ENCODE measurements around the gene ADO. TPM values are rescaled to one million over a fixed set of nuclear protein-coding genes. Genes with fewer than 3 reads are reported as not detected.

ADO gene
- 41.0 TPM in 2 replicates for total RNA-seq
- long read RNA-seq, transcript ADO-201 (1 exons, 3,627 nt), result major isoform, 9 of 9 reads
- long read RNA-seq, partial matches to known transcripts, result 0 of 9 reads
- long read RNA-seq, other reads (novel, unspliced or antisense), result 0 of 9 reads

GRCh38 chr10:62804356-62805230 is at the start of gene ADO:
ADO (plus strand) TSS chr10:62804720; CDS start chr10:62805060, 340 bp downstream.
- TF ChIP-seq, protein P1, sequence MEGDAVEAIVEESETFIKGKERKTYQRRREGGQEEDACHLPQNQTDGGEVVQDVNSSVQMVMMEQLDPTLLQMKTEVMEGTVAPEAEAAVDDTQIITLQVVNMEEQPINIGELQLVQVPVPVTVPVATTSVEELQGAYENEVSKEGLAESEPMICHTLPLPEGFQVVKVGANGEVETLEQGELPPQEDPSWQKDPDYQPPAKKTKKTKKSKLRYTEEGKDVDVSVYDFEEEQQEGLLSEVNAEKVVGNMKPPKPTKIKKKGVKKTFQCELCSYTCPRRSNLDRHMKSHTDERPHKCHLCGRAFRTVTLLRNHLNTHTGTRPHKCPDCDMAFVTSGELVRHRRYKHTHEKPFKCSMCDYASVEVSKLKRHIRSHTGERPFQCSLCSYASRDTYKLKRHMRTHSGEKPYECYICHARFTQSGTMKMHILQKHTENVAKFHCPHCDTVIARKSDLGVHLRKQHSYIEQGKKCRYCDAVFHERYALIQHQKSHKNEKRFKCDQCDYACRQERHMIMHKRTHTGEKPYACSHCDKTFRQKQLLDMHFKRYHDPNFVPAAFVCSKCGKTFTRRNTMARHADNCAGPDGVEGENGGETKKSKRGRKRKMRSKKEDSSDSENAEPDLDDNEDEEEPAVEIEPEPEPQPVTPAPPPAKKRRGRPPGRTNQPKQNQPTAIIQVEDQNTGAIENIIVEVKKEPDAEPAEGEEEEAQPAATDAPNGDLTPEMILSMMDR (conservative IDR thresholded peaks at IDR 0.05), result no peak
- H3K36me3 Mint-ChIP-seq (ENCODE audit: low read depth), result no peaks in the 10 kb centered on the region
- no peaks in the 10 kb centered on the region for H3K27me3 Mint-ChIP-seq (ENCODE audit: low read depth)
- peak within 1 kb of the TSS; percentile 100 for H3K27ac Mint-ChIP-seq (ENCODE audit: unreplicated experiment)
- H3K4me1 Mint-ChIP-seq, result peaks cover 38% of the 10 kb centered on the region
- peak within 1 kb of the TSS; percentile 97 for H3K4me3 Mint-ChIP-seq
- peak; percentile 76 for DNase-seq (ENCODE audit: low read depth, low spot score)
- H3K9me3 Mint-ChIP-seq, result no peaks in the 10 kb centered on the region

DNA sequence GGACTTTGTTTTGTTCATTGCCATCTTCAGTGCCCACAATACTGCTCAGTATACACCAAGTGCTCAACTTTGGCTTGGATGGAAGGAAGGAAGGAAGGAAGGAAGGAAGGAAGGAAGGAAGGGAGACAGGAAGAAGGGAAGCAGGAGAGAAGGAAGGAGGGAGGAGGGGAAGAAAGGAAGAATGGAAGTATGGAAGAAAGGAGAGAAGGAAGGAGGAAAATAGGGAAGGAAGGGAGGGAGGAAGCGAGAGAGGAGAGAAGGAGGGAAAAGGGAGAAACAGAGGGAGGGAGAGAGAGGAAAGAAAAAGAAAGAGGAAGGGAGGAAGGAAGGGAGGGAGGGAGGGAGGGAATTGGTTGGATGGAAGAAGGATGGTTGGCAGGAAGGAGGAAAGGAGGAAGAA is 49.6 kb upstream of the ADO start:
- H3K36me3 Mint-ChIP-seq (ENCODE audit: low read depth), result no peaks in the 10 kb centered on the region
- H3K27me3 Mint-ChIP-seq (ENCODE audit: low read depth), result no peaks in the 10 kb centered on the region
- no peak overlapping the region for H3K27ac Mint-ChIP-seq (ENCODE audit: unreplicated experiment)
- TF ChIP-seq, protein P1 (conservative IDR thresholded peaks at IDR 0.05), result no peak
- peaks cover 47% of the 10 kb centered on the region for H3K4me1 Mint-ChIP-seq
- no peak for DNase-seq (ENCODE audit: low read depth, low spot score)
- peaks cover 4% of the 10 kb centered on the region for H3K9me3 Mint-ChIP-seq
- no peak overlapping the region for H3K4me3 Mint-ChIP-seq

GRCh38 chr10:62755662-62756653 is 48.6 kb upstream of the ADO start:
- H3K36me3 Mint-ChIP-seq (ENCODE audit: low read depth), result no peaks in the 10 kb centered on the region
- H3K9me3 Mint-ChIP-seq, result peaks cover 4% of the 10 kb centered on the region
- H3K4me1 Mint-ChIP-seq, result peaks cover 57% of the 10 kb centered on the region
- peak overlapping the region; percentile 63 for H3K27ac Mint-ChIP-seq (ENCODE audit: unreplicated experiment)
- no peaks in the 10 kb centered on the region for H3K27me3 Mint-ChIP-seq (ENCODE audit: low read depth)
- peak overlapping the region; percentile 70 for H3K4me3 Mint-ChIP-seq
- DNase-seq (ENCODE audit: low read depth, low spot score), result no peak
- TF ChIP-seq, protein P1 (conservative IDR thresholded peaks at IDR 0.05), result no peak

DNA sequence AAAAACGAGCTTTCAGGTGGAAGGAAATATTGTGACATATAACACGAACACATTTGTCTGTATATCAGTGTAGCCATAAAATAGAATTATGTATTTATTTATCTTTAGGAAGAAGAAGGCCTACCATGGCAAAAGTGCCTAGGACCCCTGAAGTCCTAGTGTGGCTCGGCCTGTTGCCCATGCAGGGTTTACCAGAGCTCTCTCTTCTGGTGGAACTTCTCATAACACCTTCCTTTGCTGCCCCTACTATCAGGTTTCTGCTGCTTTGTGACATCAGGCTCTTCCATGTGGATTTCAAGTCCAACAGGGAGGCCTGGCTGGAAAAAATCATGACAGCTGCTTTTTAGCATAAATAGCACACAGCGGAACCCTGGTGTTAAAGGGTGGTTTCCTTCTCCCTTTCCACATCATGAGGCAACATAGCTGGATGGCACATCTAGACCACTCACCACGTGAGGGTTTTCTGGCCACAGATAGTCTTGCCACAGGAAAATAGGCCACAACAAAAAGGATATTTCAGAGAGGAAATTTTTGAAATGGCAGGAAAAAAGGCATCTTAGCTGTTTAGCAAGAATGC is 44.8 kb upstream of the ADO start:
- Mint-ChIP-seq H3K4me1 (peaks cover 79% of the 10 kb centered on the region), H3K4me3 (peak overlapping the region; percentile 71), H3K9me3 (peaks cover 2% of the 10 kb centered on the region), H3K36me3 (ENCODE audit: low read depth) (no peaks in the 10 kb centered on the region), H3K27me3 (ENCODE audit: low read depth) (no peaks in the 10 kb centered on the region), H3K27ac (ENCODE audit: unreplicated experiment) (peak overlapping the region; percentile 99)
- TF ChIP-seq, protein P1 (conservative IDR thresholded peaks at IDR 0.05), result no peak
- DNase-seq (ENCODE audit: low read depth, low spot score), result no peak

DNA sequence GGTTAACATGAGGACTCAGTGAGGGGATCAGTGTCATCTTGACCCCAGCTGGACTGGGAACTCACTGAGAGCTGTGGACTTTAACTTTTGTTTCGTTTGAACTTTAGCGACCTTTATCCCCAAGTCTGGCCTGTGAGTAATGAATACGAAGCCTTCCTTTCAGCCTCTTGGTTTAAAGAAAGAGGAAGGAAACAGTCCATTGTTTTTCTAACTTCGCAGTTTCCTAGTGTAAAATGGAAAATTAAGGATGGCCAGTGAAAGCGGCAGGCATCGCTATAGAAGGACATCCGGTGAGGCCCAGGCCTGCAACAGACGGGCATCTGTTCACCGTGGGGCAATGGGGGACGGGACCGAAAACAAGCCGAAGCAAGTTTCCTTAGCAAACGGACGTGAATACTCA is 44.1 kb upstream of the ADO start:
- Mint-ChIP-seq H3K9me3 (no peaks in the 10 kb centered on the region), H3K4me3 (peak overlapping the region; percentile 71), H3K27me3 (ENCODE audit: low read depth) (no peaks in the 10 kb centered on the region), H3K36me3 (ENCODE audit: low read depth) (no peaks in the 10 kb centered on the region), H3K4me1 (peaks cover 73% of the 10 kb centered on the region), H3K27ac (ENCODE audit: unreplicated experiment) (peak overlapping the region; percentile 99)
- DNase-seq (ENCODE audit: low read depth, low spot score), result peak; percentile 22
- TF ChIP-seq, protein P1 (conservative IDR thresholded peaks at IDR 0.05), result no peak

All from neural crest cell (in vitro differentiated cells).